NCI-H2029 treated with DMSO at 0.1 percent for 48 hours (cell line): ENCODE results near the gene CMTM5.
"Not testable (repeated sequence)": the region's sequence is repeated elsewhere in the genome, so short reads cannot be mapped to it uniquely, and the experiment has no call there.

Experiments used
- DNase-seq: peaks from one replicate; lab custom pipeline; 2025; lab: John Stamatoyannopoulos, UW

The CMTM5 gene

DNA sequence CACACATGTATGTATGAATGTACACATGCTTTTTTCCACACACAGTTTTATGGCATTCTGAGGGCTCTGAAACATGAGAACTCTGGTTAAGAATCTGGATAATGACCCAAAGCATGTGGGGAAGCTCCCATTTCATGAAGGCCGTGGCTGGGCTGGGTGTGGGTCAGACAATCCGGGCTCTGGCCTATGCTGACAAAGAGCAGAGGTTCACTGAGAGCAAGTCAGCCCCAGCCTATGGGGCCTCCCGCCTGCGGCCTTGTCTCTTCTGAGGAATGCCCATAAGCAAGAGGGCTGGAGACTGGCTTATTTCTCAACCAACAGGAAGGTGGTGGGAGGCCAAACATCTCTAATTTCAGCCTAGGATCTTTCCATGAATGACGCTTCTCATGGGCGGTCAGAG, 22.7 kb downstream of the CMTM5 start:
- DNase-seq, result no peak

DNA sequence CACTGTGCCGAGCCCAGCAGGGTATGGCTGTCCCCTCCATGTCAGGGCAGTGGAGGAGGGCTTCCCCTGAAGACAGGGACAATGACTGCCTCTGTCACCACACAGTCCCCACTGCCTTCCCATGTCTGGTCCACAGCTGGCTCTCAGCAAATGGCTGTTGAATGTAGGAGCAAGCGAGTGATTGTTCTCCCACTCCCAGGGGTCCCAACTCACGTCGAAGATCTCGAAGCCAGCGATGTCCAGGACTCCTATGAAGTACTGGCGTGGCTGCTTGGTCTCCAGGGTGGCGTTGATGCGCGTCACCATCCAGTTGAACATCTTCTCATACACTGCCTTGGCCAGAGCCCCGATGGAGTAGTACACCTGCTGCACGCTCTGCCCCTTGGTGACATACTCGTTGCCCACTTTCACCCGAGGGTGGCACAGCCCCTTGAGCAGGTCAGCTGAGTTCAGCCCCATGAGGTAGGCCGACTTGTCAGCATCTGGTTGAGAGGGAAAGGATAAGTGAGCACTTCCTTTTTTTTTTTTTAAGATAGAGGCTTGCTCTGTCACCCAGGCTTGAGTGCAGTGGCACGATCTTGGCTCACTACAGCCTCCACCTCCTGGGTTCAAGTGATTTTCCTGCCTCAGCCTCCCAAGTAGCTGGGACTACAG, 23.8 kb downstream of the CMTM5 start:
- not testable (repeated sequence) for DNase-seq

DNA sequence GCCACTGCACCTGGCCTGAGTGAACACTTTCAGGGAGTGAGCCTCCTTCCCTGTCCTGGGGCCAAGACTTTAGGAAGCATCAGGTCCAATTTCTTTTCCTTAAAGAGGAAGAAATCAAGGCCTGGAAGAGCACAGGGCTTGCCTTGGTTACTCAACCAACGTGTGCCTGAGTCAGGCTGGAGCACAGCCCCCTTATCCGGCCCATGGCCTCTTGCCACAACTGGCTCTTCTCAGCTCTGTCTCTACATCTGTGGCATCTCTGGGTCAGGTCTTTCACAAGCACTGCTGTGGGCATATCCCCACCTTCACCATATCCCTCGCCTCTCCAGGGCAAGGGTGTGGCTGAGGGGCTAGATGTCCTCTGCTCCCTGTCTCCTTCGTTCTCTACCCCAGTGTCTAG, 24.4 kb downstream of the CMTM5 start:
- DNase-seq, result no peak

DNA sequence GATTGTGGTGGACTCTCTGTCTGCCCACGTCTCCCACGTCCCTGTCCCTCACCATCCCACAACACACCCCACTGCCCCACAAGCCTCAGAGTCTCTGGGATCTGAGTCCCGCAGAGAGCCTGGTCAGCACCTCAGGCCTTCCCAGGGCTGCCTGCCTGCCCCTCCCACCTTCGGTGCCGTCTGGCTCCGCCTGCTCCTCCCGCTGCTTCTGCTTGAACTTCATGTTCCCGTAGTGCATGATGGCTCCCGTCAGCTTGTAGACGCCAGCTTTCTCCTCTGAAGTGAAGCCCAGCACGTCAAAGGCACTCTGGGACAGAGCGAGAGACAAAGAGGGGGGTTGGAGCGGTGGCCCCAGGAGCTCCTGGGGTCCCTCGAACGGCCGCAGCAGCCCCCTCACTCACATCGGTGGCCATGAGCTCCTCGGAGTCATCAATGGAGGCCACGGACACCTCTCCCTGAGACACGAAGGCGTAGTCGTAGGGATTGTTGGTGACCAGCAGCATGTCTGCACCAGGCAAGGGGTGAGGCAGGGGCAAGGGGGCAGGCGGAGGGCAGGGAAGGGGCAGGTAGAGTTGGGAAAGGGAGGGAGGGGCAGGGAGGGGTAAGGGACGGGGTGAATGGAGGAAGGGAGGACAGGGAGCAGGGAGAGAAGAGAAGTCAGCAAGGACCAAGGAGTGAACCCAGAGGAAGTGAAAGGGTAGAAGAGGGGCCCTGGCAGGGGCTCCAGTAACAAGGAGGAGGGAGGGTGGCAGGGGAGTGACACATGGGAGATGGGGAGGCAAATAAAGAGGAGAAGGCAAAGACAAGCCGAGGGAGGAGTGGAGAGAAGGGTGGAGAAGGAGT, 25.7 kb downstream of the CMTM5 start:
- DNase-seq, result no peak

DNA sequence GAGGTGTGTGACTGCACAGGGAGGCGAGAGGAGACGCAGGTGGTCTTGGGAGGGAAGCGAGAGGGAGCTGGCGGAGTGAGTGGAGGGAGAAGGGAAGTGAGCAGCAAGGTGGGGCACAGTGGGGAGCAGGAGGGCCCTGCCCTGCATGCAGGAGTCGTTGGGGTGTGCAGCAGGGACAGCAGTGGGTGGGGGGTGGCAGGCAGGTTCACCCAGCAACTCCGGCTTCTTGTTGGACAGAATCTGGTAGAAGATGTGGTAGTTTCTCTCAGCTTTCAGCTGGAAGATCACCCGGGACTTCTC, 26.2 kb downstream of the CMTM5 start:
- DNase-seq, result no peak

DNA sequence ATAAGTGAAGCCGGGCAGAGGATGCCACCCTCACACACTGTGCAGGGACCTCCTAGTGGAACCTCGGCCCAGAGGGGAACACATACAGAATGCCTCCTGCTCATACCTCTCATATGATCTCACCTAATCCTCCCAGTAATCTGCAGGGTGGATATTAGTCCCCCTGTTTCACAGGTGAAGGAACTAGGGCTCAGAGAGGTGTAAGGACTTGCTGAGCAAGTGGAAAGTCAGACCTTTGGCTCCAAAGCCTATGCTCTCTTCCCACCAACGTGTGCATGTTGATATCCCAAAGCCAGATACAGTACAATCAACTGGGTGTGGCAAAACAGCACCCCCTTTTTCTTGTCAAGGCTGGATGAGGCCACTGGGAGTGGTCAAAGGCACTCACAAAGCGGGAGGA, 27.1 kb downstream of the CMTM5 start:
- no peak for DNase-seq

DNA sequence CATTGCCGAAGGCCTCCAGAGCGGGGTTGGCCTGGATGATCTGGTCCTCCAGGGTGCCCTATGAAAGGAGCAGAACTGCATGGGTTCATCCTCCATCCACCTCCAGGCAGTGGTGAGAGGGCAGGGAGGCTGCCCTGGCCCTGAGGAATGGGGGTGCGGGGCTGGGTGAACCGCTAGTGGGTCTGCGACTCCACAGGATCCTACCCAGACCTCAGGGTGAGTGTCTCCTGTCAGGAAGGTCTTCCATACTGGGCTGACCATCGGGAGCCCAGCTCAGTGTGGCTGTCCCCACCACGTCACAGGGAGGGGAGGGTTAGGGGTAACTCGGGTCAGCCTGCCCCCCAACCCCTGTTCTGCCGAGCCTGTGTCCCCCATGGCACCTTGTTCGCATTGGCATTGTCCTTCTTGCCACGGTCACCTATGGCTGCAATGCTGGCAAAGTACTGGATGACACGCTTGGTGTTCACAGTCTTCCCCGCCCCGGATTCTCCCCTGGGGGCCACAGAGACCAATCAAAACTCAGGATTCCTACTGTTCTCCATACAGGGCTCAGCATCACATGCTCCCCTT, 27.6 kb downstream of the CMTM5 start:
- DNase-seq, result no peak

DNA sequence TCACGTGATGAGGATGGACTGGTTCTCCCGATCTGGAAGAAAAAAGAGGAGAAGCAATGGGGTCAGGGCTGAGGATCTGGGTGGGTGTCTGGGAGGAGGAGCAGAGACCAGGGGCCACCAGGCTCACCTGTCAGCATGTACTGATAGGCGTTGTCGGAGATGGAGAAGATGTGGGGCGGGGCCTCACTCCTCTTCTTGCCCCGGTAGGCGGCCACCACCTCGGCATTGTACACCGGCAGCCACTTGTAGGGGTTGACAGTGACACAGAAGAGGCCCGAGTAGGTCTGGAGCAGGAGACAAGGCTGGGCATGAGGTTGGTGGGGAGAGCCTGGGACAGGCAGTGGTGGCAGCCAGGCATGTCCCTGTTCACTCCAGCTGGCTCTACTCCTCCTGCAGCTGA, 28.2 kb downstream of the CMTM5 start:
- DNase-seq, result no peak

DNA sequence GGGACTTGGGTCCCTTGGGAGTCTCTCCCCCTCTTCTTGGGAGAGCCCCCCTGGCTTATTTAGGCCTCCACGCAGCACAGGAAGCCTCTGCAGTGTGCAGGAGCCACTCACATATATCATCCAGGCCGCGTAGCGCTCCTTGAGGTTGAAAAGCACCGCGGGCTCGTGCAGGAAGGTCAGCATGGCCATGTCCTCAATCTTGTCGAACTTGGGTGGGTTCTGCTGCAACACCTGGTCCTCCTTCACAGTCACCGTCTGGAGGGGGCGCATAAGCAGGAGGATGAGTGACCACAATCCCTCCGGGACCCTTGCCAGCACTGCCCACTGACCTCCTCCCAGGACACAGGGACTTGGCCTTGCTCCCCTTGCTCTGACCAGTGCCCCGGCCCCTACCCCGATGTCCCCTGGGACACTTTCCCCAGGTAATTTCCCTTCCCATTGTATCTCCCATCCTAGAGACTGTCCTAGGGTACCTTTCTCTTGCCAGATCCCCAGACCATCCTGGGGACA, 28.7 kb downstream of the CMTM5 start:
- DNase-seq, result no peak

DNA sequence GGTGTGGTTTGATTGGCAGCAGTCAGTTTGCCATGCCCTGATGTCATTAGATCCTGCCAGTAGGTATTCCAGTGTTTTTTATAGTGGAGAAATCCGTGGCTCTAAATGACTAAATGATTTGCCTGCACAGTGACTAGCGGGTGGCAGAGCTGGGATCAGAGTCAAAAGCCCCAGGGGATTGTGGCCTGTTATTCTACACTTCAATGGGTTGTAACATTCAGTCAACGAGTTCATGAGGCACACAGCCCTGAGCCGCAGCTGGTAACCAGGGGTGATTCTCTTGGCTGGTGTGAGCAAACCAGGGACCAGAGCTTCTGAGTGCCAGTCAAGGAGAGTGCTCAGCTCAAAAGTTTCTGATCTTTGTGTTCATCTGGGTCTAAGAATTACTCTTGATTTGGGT, 29.4 kb downstream of the CMTM5 start:
- no peak for DNase-seq

DNA sequence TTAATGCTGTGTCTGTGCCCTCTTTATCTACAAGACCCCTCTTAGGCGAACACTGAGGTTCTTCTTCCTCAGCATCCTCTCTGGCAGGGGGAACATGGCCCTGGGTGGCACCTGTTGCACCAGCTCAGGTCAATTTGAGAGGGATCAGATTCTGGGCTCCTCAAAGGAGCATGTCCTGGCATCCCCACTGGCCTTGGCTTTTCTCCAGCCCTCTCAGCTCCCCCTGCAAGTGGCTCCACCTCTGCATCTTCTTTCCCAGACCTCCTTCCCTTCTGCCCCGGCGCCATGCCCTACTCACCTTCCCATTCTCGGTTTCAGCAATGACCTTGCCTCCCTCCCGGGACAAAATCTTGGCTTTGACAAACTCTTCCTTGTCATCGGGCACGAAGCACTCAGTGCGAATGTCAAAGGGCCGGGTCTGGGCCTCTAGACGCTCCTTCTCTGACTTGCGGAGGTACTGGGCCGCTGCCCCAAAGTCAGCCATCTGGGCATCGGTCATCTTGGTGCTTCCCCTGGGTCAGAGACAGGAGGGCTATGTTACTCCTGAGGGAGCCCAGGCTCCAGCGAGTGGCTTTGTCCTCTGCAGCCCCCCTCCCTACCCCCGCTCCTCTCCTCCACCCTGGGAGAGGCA, 30.0 kb downstream of the CMTM5 start:
- DNase-seq, result no peak

DNA sequence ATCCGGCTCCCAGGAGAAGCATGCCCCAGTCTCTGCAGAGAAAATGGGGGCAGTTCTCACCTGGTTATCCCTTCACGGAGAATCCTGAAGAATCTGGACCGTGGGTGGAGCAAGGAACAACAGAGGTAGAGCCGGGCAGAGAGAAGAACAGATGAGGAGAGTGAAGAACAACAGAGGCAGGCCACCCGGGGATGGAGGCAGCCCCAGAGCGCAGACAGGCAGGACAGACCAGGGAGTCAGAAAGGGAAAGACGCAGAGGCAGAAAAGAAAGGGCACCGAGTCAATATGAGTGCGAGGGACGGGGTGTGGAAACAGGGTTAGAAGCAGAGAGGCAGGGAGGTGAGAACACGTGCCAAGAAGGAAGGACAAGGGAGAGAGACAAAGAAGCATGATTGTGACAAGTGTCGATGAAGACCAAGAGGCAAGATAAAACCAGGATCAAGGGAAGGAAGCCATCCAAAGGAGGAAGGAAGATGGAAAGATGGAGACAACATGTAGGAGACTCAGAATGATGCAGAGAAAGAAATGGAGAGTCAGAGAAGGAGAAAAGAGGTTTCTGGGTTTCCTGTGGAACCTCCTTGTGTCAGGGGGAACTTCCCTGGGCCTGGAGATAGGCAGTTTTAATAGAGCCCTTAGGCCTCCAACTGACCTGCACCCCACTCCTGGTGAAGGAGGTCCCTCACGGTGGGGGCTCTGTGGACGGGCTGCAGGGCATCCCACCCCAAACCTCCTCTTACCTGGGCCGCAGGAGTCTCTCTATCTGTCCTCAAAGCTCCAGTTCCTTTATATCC, 30.9 kb downstream of the CMTM5 start, which contains the start of gene MYH6:
MYH6 (minus strand) TSS at position 758 of the 791 bp plus-strand sequence. CDS start 1,050 bp downstream, outside the sequence.
- DNase-seq, result no peak

DNA sequence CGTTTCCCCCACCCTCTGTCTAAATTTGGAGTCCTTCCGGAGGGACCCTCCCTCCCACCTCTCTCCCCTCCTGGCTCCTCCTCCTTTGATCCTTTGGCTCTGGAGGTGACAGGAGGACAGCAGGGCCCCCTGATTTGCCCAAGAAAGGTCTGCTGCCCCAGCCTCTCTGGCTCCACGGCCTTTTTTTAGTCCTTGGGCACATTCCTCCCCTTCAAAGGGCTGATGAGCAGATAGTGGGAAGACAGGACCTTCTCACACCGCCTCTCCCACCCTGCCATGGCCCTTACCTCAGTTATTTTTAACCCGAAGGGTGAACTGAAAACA, 31.4 kb downstream of the CMTM5 start:
- no peak for DNase-seq

DNA sequence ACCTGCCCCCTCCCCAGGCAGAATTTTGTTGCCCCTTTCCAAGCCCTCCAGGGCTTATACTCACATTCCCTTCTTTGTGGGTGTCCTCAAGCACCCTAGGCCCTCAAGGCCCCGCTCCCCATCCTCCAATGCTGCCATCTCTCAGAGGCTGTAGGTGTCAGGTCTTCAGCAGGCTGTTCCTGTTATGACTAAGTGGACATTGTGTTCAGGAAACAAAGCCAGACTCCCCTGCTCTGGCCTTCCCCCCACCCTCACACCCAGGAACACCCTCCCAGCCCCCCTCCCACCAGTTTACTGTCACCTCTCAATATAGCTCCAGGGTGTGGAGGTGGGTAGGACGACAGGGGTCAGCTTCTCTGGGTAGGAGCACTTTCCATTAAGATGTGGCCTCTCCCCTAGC, 32.6 kb downstream of the CMTM5 start:
- DNase-seq, result no peak

DNA sequence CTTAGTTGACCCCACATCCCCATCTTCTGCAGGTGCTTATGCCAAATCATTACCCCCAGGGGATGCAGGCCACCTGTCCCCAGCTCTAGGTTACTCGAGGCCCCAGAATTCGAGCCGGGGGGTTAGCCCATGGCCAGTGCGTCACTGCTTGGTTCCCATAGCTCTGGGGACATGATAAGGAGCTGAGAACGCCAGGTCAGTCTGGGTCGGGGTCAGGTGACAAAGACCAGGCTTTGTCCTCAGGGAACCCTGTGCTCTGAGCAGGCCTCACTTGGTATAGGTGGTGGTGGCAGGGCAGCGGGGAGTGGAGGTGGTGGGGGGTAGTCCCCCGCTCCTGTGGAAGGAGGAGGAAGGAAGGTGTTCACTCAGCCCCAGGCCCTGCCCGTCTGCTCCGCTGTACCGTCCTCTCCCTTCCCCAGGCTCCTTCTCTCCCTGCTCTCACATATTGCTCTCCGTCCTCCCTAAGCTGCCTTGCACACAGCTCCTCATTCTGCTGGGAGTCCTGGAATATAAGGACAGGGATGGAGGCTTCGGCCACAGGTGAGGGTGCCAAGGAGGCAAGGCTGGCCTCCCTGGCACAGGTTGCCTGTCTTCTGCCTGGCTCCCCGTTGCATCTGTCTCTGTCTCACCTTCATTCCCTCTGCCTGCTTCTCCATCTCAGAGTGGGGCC, 33.3 kb downstream of the CMTM5 start:
- no peak for DNase-seq

DNA sequence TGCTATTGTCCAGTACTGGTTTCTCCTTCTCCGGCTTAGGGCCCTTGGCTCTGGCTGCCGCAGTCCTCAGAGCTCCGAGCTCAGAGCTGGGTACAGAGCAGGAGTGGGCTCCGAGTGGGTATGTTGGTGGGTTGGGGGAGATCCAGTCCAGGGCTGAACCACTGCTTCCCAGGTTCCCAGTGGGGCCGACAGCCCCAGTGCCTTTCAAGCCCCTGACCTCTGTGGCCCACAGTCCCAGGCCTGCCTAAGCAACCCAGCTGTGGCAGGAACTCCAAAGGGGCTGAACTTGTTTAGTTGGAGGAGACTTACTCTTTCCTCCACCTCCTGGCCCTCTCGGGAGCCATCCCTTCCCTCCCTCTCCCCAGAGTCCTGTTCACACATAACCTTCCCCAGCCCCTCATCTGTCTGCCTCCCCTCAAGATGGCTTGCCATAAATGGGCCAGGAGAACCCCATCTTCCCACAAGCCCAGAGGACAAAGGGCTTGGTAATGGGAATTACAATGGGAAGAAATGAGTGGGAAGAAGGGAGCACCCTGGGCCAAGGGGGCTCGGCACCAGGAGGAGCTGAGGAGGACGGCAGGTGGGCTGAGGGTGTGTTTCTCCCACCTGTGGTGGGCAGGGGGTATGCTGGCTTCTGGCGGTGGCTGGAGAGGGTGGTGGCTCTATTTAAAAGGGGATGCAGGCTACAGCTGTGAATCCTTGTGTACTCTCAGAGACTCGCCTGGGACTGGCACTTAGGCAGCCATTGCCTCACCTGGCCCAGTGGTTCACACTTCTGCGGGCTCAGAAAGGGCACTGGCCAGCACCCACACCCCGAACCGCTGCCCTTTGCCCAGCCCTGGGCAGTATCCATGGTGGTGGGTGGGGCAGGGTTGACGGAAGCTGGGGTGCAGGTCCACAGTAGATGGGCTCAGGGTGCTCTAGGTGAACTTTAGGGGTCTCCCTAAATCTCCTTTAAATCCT, 35.0 kb downstream of the CMTM5 start:
- no peak for DNase-seq

DNA sequence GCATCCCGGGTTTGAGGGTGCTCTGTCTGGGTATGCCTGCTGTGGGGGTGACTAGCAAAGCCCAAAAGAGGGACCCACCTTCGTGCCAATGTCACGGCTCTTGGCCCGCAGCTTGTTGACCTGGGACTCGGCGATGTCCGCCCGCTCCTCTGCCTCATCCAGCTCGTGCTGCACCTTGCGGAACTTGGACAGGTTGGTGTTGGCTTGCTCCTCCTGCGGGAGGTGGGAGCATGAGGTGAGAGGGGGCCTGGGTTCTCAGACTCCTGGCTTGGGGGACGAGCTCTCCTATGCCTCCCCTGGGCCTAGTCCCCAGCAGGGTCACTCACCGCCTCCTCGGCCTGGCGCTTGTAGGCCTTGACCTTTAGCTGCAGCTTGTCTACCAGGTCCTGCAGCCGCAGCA, 36.8 kb downstream of the CMTM5 start:
- DNase-seq, result no peak

DNA sequence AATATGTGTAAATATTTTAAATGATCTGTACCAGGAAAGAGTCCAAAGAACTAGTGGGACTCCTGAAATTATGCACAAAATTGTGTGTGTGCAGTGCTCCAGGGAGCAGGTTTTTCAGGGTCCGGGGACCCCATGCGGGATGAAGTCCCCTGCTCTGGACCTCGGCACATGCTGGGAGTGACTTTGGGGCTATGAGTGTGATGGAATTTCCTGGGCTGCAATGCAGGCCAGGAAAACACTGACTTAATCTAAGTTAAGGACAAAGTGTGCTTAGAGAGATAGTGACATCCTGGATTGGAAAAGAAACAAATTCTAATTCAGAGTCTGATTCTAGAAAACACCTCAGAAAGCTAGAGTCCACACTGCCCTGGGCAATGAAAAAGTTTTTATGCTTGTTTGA, 37.4 kb downstream of the CMTM5 start:
- no peak for DNase-seq

DNA sequence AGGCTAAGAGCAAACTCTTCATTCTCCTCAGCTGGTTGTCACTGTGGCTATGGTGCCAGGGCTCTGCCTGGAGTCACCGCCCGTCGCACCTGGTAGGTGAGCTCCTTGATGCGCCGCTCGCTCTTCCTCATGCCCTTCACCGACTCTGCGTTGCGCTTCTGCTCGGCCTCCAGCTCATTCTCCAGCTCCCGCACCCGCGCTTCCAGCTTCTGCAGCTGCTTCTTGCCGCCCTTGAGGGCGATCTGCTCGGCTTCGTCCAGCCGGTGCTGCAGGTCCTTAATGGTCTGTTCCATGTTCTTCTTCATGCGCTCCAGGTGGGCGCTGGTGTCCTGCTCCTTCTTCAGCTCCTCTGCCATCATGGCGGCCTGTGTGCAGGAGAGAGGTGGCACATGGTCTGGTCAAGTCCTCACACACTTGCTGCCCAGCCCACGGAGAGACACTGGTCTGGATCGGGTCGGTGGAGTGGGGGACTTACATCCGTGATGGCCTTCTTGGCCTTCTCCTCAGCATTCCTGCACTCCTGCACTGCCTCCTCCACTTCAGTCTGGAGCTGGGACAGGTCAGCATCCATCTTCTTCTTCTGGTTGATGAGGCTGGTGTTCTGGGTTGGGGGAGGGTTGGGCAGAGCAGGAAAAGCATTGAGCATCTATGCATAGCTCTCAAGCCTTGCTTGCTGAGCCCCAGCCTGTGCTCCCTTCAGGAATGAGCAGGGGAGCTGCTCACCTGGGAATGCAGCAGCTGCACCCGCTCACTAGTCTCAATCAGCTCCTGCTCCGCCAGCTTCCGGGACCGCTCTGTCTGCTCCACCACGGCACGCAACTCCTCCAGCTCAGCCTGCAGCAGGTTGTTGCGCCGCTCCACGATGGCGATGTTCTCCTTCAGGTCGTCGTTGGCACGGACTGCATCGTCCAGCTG, 38.3 kb downstream of the CMTM5 start:
- no peak for DNase-seq
